HT1080 (cell line): Measurements from ENCODE around the gene ARHGAP6. TPM values are rescaled to one million over a fixed set of nuclear protein-coding genes. Genes with fewer than 3 reads are reported as not detected.
"Not testable (repeated sequence)": the region's sequence is repeated elsewhere in the genome, so short reads cannot be mapped to it uniquely, and the experiment has no call there.

Experiments
- DNase-seq: peaks from one replicate; pipeline ENCODE4 v3.0.0-alpha.2; 2015; ENCODE audit warnings: low read depth
- total RNA-seq: library from RNA; depleted of rRNA; stranded (reverse); fragments of >200 nt; shearing (Covaris generic); gene quantifications from 2 replicates; pipeline ENCODE4 v1.2.3, GENCODE V29; 2014

ARHGAP6 gene
- total RNA-seq, 1 experiment from 2014 or later = 0.43 TPM

DNA sequence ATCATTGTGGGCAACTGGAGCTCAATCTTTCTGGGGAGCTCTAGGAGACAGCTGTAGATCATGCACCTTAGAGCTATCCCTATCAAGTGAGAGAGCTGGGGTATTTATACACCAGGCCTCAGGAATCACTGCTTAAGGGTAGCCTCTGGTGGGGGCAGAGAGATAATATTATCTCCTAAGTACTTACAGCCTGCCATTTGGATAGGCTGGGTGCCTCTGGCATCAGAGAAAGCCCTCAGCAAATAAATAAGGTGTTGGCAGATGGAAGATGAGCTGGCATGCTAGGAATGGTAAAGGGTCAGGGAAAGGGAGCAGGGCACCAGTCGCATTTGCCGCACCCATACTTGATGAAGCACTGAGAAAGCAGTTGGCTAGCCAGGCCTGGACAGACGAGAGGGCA, 478.7 kb downstream of the ARHGAP6 start:
- no peak for DNase-seq

DNA sequence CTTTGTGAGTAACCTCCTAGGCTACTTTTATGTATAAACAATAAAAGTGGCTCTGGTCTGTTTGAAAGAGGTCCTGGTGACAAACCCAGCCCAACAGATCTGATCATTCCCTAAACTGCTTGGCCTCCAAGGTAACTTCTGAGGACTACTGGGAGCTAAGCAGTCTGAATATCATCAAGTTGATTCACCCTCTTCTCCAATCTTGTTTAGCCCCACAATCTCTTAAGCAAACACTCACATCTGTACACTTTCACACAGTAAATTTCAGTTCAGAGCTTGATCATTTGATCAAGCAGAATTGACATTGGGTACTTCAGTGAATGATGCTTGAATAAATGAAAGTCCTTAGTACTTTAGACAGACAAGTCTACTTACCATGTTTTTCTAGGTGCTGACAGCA, 479.9 kb downstream of the ARHGAP6 start:
- DNase-seq = no peak

DNA sequence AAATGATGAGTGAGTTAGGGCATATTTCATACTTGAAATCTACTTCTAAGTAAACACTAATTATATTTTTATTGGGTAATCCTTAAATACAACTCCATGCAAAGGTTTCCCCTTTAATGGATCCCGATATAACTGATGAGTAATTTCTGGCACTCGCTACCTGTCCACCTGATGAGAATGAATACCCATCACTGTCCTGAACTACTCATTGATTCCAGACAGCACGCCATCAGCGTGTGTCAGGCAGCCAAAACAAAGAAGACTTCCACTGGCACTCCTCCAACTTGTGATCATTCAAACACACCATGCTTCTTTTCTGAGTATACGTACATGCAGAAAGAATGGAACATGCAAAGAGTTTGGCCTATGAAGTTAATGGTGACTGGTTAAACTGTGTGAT, 485.1 kb downstream of the ARHGAP6 start:
- DNase-seq = no peak

DNA sequence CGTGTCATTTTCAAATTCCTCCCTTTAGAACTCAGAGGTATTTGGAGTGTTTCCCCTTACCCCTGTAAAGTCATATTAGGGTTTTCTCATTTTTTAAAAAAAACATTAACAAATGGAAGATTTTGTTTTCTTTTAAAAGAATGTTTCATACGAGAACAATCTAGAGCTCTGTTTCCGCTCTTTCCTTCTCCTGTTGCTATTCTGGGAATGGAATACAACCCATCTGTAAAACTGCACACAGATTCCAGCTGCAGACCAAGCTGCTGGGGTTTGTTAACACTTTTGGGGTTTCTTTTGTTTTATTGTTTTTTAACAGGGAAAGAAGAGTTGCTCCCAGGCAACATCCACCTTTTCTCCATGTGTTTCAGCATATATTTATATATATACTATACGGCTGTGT, 493.3 kb downstream of the ARHGAP6 start:
- no peak for DNase-seq

DNA sequence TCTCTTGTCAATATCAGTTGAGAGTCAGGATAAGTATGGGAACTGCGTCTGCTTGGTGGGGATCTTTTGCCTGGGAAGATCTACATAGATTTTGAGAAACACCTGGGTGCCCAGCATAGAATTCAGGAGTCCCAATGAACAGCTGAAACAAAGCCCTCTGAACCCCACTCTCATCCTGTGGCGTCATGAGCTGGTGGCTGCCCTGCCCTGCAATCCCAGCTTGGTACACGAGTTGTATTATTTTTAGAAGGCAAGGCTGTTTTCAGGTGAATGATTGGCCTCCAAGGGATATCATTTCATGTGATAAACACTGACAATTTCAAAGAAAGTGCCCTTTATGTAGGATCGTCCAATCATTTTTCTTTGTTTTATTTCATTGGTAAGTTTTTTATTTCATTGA, 493.8 kb downstream of the ARHGAP6 start:
- no peak for DNase-seq

DNA sequence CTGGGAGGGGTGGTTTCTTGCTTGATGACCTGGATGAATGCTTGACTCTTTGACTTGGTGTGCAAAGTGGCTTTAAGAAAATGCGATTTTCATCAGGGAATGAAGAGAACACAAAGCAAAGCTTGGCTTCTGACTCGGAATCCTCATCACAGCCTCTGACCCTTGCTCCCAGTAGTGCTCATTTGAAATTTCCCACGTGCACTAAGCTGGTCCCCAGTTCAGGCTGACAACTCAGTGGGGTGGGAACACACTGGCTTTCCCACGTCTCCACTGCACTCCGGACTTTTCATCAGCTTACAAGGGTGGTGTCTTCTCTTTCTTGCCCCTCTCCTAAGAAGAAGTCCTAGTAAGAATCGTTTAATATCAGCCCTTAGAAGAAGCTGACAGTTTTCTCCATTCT, 501.3 kb downstream of the ARHGAP6 start:
- DNase-seq = no peak

DNA sequence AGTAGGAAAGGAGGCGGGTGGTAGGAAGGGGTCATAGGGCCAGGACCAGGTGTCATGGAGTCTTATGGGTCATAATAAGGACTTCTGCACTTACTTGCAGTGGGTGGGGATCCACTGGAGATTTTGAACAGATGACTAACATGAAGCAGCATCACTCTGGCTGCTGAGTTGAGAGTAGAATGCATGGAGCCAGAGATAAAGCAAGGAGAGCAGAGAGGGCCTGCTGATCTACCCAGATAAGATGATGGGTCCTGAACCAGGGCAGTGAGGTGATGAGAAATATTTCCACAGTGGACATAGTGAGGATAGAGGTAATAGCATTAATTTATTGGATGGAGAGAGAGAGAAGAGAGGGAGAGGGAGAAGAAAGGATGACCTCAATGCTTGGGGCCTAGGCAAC, 506.6 kb downstream of the ARHGAP6 start:
- DNase-seq = no peak

DNA sequence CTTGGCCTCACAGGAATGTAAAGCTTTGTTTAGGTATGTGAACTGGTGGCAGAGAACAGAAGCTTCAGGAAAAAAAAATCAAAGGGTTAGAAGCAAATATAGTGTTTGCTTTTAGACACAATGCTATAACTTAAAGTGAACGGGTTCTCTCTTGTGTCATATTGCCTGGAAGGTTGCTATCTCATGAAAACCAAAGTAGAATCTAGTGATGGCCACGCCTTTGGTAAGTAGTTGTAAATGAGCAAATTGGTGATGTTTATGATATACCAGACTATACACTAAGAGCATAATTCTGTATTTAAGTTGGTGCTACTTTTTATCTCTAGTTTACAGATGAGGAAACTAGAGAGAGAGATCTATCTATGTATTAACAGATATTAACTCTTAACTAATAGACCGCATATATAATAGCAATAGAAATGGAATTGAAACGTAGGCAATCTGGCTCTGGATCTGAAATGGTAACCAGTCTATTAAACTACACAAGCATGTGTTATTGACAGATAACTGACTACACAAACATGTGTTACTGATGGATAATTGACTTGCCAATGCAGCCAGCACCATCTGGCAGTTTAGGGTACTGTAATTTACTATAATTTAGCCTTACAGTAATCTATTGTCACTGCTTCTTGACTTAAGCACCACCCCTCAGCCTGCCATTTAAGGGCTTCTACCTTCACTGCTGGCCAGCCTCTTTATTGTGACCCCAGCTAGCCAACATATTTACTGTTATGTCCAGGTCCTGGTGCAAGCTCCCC, 513.7 kb downstream of the ARHGAP6 start:
- DNase-seq = no peak

DNA sequence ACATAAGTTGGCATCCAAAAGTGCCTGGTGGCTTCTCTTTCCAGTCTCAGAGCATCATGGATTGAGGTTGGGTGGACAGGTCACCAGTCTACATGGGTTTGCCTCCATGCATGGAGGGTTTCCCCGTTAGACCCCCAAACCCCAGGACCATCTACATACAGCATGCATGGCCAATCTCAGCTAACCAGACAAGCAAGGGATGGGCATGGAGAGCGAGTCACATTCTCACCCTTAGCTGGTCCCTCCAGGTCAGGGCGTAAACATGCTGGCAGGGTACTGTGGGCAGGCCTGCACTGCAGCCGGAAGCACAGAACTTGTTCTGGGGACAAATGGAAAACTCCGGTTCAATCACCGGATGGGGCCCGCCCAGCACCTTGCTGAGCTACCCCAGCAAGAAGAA, 517.3 kb downstream of the ARHGAP6 start:
- no peak for DNase-seq

DNA sequence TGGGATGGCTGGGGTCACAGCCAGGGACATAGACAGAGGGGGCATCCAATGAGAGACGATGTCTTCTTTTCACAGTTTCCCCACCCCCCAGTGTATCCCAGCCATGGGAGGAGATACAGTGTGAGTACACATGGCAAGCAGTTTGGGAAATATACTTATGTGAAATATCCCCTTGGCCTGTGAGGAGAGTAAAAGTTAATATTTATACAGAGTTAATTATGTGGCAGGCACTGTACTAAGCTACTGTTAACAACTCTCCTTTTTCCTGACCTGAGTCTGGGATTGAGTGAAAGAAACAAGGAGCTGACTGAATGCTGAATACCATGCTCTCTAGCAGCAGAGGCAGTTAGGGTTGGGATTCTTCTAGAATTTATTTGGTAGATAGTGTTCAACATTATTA, 519.3 kb downstream of the ARHGAP6 start:
- DNase-seq = no peak

DNA sequence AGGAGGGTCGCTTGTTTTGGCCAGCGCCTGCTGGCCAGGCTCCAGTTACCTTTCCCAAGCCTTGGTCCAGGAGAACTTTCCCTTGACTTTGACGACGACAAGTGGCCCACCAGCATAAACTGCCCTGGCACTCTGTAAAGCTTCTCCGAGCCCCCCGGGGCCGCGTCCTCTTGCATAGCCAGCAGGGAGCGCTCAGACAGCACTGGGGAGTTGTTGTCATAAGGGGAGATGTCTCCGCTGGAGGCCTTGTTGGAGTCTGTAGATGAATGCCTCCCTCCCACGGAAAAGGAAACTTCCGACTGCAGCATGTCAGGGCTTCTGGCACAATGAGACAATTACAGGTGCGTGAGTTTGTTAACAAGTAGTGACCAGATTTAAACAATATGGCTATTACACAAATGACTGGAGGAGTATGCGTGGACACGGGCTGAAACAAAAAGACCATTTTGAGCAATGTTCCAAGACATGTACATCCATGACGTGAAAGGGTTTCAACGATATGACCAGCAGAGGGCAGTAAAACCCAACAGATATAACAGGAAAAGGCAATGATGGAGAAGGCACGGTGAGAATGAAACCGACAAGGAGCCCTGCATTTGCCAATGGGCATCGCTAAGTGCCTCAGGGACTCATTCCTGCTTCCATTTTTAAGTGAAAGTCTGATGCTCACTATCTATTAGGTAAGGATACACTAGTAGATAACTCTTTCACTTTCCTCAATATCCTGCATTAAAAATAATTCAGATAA, 521.6 kb downstream of the ARHGAP6 start:
- DNase-seq = peak; percentile 61

DNA sequence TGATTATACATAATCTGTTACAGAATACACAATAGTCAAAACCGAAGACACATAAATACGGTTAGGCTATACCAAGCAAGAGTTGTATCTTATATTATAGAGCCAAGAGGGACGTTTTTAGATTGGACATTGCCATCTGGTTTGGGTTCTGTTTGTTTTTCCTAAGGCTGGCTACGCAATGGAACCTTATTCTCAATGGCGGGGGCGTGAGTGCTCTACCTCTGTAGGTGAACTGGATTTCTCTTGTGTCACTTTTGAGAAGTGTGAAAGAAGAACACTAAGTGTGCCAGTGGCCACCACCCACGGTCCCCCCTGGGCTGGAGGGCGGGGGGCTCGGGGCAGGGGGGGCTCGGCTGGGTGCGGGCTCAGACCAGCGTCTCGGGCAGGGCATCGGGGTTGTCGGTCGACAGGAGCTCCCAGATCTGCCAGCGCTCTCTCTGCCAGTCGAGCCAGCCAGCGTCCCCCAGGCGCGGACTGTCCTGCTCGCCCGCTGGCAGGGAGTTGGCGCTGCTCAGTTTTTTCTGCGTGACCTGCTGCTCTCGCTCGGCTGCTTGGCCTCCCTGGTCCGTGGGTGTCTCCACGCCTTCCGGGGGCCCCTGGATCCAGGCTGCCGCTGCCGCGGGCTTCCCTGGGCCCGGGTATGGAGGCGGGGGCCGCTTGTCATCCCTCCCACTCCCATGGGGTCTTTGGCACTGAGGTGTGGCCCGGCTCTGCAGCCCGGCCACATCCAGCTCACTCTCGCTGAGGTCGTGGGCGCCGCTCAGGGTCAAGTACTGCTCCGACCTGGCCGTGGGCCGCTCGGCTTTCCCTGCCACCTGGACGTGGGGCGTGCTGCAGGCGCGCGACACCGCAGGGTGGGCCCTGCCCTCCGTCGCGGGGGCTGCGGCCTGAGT, 527.0 kb downstream of the ARHGAP6 start:
- no peak for DNase-seq

DNA sequence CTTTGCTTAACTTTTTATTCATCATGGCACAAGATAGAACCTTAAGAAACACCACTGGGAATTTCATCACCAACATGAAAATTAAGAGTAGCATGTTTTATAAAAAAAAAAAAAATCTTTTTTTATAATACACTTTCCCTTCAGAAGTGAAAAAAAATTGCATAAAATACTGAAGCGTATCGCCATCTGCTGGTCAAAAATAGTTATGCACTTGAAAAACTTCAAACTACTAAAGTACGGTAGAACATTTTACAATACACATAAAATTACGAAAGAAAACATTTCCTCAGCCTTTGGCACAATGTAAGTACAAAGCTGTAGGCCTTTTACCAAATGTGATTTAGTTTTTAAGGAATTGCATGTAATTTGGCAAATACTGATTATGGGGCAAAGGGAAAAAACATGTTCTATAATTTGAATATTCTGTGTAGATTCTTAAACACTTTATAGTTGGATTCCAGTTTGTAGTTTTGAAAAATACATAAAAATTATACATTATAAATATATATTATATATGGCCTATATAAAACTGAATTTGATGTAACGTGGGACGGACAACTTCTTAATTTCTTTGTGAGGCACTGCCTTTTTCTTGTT, 528.1 kb downstream of the ARHGAP6 start:
- peak; percentile 3 for DNase-seq

DNA sequence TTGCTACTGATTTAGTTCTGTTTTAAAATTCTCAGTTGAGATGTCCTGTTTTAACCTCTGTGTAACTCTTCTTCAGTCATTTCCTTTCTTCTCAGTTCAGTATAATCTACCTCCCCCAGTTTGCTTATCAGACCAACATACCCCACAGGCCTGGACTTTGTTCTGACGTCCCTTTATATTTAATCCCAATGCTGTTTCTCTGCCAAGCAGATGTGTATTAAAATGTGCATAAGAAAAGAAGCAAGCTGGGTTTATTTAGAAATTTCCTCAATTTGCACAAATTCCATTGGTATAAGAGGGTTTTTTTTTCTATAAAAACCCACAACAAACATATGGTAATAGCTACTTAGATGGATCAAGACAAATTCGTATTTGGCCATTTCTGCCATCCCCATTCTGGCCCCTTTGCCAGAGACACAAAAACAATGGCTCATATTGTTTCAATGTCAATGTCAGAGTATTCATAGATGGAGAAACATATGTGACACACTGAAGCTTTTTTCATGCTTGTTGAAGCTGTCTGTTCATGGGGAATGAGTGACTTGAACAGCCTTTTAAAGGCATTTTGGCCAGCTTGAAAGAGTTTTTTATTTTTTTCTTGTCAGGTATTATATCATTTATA, 530.0 kb downstream of the ARHGAP6 start:
- no peak for DNase-seq

DNA sequence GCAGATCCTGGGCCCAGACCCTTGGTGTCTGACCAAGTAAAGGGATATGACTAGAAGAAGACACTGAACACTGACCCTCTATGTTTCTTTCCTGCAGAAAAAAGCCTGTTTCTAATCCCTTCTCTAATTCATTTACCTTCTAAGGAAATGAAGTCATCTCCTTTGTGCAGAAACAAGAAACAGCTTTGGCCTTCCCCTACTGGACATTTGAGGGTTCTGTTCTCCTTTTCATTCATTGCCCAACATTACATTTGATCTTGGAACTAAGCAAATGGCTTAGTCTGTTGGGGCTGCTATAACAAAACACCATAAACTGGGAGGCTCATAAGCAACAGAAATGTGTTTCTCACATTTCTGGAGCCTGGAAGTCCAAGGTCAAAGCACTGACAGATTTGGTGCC, 534.6 kb downstream of the ARHGAP6 start:
- DNase-seq = no peak

DNA sequence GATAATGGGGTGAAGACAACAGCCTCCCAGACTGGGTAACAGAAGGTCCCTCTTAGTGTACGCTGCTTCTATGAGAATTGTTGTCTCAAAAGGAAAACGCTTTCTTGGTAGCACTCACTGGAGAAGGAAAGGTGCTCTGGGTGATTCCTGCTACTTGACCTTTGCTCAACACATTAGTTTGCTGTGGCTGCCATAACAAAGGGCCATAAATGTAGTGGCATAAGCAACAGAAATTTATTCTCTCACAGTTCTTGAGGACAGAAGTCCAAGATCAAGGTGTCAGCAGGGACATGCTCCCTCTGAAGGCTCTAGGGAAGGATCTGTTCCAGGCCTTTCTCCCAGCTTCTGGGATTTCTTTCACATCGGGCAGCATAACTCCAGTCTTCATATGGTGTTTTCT, 535.6 kb downstream of the ARHGAP6 start:
- no peak for DNase-seq

DNA sequence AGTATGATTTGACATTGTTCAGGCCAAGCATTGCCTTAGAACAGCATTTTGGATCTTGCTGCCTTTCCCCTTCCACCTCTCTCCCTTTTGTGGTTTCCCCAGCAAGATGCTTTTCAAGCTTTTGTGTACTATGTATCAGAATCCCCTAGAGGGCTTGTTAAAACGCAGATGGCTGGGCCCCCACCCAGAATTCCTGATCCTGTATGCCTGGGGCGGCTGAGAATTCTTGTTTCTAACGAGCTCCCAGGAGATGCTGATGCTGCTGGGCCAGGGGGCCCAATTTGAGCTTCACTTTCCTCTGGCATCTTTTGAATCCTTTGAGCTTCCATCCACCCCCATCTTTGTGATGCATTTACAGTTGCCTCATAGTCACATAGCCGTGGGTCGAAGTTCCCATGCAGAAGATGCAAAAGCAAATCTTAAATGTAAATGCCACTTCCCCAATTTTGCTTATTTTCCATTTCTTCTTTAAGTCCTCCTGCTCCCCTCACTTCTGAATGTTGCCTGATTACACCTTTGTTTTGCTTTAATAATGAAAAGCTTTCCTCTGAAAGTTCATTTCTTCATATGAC, 536.1 kb downstream of the ARHGAP6 start:
- DNase-seq = no peak

DNA sequence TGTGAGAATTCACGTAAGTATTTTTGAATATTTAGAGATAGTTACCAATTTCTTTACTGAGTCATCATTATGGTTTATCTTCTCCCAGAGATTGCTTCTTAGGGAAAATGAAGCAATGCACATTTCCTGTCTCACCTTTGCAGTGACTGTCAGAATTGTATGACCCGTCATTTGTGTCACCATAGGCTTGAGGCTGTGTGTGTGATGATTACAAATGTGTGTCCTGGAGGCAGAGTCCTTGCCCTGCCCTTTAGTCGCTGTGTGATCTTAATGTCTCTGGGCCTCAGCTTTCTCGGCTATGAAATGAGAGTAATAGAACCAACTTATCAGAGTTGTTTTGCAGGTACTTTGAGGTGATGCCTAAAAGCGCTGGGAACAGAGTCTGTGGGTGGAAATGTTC, 540.7 kb downstream of the ARHGAP6 start:
- DNase-seq = no peak

DNA sequence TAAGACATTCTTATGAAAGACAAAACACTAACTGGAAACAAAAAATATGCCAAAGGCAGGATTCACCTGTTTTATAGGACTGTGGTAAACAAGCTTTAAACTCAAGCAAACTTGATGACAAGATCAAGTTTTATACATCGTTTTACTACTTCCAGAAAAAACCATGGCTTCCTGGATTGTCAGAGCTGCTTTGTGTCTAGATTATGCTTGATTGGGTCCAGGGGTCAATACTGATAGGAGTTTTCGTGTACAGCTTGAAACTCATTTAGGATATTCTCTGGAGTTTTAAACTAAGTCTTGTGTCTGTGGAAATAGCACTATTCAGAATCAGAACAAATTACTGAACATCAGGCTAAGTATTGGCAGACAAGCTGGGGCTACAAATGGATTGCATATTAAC, 541.6 kb downstream of the ARHGAP6 start:
- DNase-seq = no peak

DNA sequence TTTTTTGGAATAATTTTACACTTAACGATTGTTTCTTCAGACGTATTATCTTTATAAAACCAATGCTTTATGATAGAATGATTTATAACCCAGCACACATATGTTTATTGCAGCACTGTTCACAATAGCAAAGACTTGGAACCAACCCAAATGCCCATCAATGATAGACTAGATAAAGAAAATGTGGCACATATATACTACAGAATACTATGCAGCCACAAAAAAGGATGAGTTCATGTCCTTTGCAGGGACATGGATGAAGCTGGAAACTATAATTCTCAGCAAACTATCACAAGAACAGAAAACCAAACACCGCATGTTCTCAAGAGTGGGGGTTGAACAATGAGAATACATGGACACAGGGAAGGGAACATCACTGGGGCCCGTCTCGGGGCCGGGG, 542.6 kb downstream of the ARHGAP6 start:
- DNase-seq = not testable (repeated sequence)
